PC-3 (cell line): ENCODE results near the gene JARID2. TPM values are rescaled to one million over a fixed set of nuclear protein-coding genes. Genes with fewer than 3 reads are reported as not detected.
A peak's percentile ranks its signal among the peaks of the same experiment; 100 is the strongest.

Source experiments
- ATAC-seq: fragments of 200-7000 bp; cut with Tn5 transposase; 2 replicates; pipeline ENCODE4 v1.9.1; 2020; ENCODE audit warnings: mild to moderate bottlenecking, moderate library complexity
- BruUV-seq: library from RNA; stranded (reverse); fragments of 400-500 nt; replicated peaks from 2 replicates; lab custom pipeline; 2021; lab: Mats Ljungman, UMichigan
- CTCF ChIA-PET: fragments of 300-600 bp; sonication (Branson Sonifier 250); formaldehyde crosslinking; loops from one replicate; lab custom pipeline; 2022; ENCODE audit warnings: antibody characterized with exemption; lab: Charles Lee
- POLR2A ChIA-PET: fragments of 300-600 bp; sonication (Branson Sonifier 250); formaldehyde crosslinking; loops from one replicate; lab custom pipeline; 2022; ENCODE audit warnings: antibody characterized with exemption; ENCODE audit not compliant: unreplicated experiment; lab: Charles Lee
- DNase-seq: peaks from one replicate; pipeline ENCODE4 v3.0.0-alpha.2; 2015
- H2AFZ ChIP-seq: fragments of 300-600 bp; sonication (generic); 2 replicates; pipeline ENCODE4 v1.6.0; 2016; ENCODE audit warnings: antibody characterized with exemption, low read length
- H3F3A ChIP-seq: fragments of 300-600 bp; sonication (generic); one replicate; pipeline ENCODE4 v1.6.0; 2017; ENCODE audit warnings: antibody characterized with exemption, low read length, control low read depth, mild to moderate bottlenecking; ENCODE audit not compliant: unreplicated experiment
- H3K27ac ChIP-seq: fragments of 300-600 bp; sonication (generic); 2 replicates; pipeline ENCODE4 v1.5.1; 2016; ENCODE audit warnings: mild to moderate bottlenecking, low read length
- H3K27me3 ChIP-seq: fragments of 300-600 bp; sonication (generic); 2 replicates; pipeline ENCODE4 v1.6.1; 2016; ENCODE audit warnings: low read length, mixed read lengths
- H3K36me3 ChIP-seq: fragments of 300-600 bp; sonication (generic); 2 replicates; pipeline ENCODE4 v1.6.1; 2016; ENCODE audit warnings: low read depth, mixed run types, low read length, mixed read lengths
- H3K4me1 ChIP-seq: fragments of 300-600 bp; sonication (generic); 2 replicates; pipeline ENCODE4 v1.5.1; 2016; ENCODE audit warnings: low read length; ENCODE audit not compliant: insufficient read depth
- H3K4me2 ChIP-seq: fragments of 300-600 bp; sonication (generic); 2 replicates; pipeline ENCODE4 v1.6.0; 2016; ENCODE audit warnings: low read length
- H3K4me3 ChIP-seq: fragments of 300-600 bp; sonication (generic); 2 replicates; pipeline ENCODE4 v1.5.1; 2016; ENCODE audit warnings: mild to moderate bottlenecking, low read length, mixed read lengths
- H3K79me2 ChIP-seq: fragments of 300-600 bp; sonication (generic); 2 replicates; pipeline ENCODE4 v1.6.1; 2017; ENCODE audit warnings: low read length, mixed read lengths
- H3K9ac ChIP-seq: fragments of 300-600 bp; sonication (generic); 2 replicates; pipeline ENCODE4 v1.6.0; 2016; ENCODE audit warnings: mild to moderate bottlenecking, low read length
- H3K9me2 ChIP-seq: fragments of 300-600 bp; sonication (generic); replicated peaks from 2 replicates; pipeline ENCODE4 v1.6.1; 2016; ENCODE audit warnings: mixed run types, low read length, mixed read lengths
- H3K9me3 ChIP-seq: fragments of 300-600 bp; sonication (generic); 2 replicates; pipeline ENCODE4 v1.6.1; 2016; ENCODE audit warnings: low read length, mixed read lengths
- H4K20me1 ChIP-seq: fragments of 300-600 bp; sonication (generic); 2 replicates; pipeline ENCODE4 v1.6.1; 2016; ENCODE audit warnings: low read length, mixed read lengths
- EZH2 ChIP-seq: fragments of 300-600 bp; sonication (generic); IDR thresholded peaks from one replicate; pipeline ENCODE4 v1.6.1; 2017; ENCODE audit warnings: antibody characterized with exemption, mild to moderate bottlenecking, low read length; ENCODE audit not compliant: unreplicated experiment
- EZH2phosphoT487 ChIP-seq: fragments of 300-600 bp; sonication (generic); IDR thresholded peaks from 2 replicates; pipeline ENCODE4 v1.6.1; 2018; ENCODE audit warnings: mild to moderate bottlenecking, antibody characterized with exemption, low read length, borderline replicate concordance
- intact Hi-C: fragments of 100-400 bp; cut with micrococcal nuclease; formaldehyde crosslinking; loops from 2 replicates; pipeline ENCODE4 v1.9.0; 2023
- total RNA-seq: library from RNA; depleted of rRNA; stranded (reverse); fragments of >200 nt; gene quantifications from 2 replicates; pipeline ENCODE4 v1.2.3, GENCODE V29; 2014
- TF ChIP-seq, protein P1 (sequence below): fragments of 300-600 bp; sonication (generic); conservative IDR thresholded peaks from 2 replicates; pipeline ENCODE4 v1.5.1; 2017; ENCODE audit warnings: antibody characterized with exemption, low read depth, mild to moderate bottlenecking, low read length

The JARID2 gene
- total RNA-seq, 1 experiment from 2014 or later = 11.0 TPM

DNA sequence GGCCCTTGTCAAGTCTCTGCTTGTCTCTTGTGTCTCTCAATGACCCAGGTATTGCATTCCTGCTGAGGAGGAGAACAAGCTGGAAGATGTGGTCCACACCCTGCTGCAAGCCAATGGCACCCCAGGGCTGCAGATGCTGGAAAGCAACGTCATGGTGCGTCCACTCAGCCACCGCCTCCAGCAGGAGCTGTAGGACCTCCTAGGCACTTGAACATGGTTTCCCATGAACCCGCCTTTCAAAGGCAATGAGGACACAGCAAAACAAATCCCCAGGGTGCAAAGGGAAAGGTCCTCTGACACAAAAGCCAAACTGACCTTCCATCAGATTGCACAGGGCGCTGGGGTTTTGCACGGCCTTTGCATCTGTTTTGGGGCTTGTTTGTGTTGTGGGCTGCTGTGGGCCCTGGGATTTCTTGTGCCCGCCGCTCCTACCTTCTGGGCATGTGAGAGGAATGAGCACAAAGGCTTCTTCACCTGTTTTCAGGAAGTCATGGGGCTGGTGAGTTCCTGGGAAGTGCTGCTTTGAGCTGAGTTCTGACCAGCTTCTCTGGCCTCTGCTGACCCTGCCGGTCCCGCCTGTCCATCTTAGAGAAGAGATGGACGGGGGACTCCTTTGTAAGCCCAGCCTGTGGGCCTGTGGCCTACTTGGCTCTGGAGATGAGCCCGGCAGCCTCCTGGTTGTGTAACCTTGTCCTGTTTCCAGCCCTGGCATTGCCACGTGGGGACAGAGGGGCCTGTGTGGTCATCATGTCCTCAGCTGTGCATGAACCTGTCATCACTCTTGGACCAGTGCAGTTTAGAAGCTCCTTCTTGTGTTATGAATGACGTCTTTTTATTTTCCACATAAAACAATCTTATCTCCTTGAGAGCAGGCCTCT, 265.6 kb downstream of the JARID2 start:
- Histone ChIP-seq H3K27ac (no peak overlapping the region), H3K27me3 (no peaks in the 10 kb centered on the region), H4K20me1 (peaks cover 5% of the 10 kb centered on the region; the same call in 1 of the 2 replicates), H3K36me3 (peaks cover 12% of the 10 kb centered on the region), H3K9me3 (no peaks in the 10 kb centered on the region), H3F3A (no peaks in the 10 kb centered on the region), H3K4me1 (no peaks in the 10 kb centered on the region), H3K4me3 (no peak overlapping the region), H2AFZ (no peak overlapping the region), H3K79me2 (peaks cover 6% of the 10 kb centered on the region), H3K9me2 (no peaks in the 10 kb centered on the region), H3K4me2 (no peak overlapping the region), H3K9ac (no peak overlapping the region)
- intact Hi-C loops = no loop called here
- TF ChIP-seq, protein P1, sequence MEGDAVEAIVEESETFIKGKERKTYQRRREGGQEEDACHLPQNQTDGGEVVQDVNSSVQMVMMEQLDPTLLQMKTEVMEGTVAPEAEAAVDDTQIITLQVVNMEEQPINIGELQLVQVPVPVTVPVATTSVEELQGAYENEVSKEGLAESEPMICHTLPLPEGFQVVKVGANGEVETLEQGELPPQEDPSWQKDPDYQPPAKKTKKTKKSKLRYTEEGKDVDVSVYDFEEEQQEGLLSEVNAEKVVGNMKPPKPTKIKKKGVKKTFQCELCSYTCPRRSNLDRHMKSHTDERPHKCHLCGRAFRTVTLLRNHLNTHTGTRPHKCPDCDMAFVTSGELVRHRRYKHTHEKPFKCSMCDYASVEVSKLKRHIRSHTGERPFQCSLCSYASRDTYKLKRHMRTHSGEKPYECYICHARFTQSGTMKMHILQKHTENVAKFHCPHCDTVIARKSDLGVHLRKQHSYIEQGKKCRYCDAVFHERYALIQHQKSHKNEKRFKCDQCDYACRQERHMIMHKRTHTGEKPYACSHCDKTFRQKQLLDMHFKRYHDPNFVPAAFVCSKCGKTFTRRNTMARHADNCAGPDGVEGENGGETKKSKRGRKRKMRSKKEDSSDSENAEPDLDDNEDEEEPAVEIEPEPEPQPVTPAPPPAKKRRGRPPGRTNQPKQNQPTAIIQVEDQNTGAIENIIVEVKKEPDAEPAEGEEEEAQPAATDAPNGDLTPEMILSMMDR = no peak
- no peak for TF ChIP-seq EZH2phosphoT487
- no peak for TF ChIP-seq EZH2
- ATAC-seq (no peak), DNase-seq (no peak)
- ChIA-PET POLR2A (no interaction called here), CTCF (no interaction called here)
- BruUV-seq = no TSS peak

DNA sequence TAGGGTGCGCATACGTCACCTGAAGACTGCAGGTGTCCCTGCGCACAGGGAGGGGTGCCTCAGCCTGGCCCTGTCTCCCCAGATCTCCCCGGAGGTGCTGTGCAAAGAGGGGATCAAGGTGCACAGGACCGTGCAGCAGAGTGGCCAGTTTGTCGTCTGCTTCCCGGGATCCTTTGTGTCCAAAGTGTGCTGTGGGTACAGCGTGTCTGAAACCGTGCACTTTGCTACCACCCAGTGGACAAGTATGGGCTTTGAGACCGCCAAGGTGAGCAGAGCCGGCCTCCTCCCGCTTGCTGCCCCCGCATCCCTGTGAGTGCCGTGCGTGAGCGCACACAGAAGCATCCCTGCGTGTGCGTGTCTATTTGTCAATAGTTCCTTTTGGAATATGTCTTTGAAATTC, 266.3 kb downstream of the JARID2 start:
- intact Hi-C loops = no loop called here
- Histone ChIP-seq H3K9ac (no peak overlapping the region), H3K4me3 (no peak overlapping the region), H3K4me2 (no peak overlapping the region), H3K79me2 (no peaks in the 10 kb centered on the region), H2AFZ (no peak overlapping the region), H3K4me1 (no peaks in the 10 kb centered on the region), H3K36me3 (peaks cover 12% of the 10 kb centered on the region), H3K9me3 (no peaks in the 10 kb centered on the region), H3K9me2 (no peaks in the 10 kb centered on the region), H4K20me1 (peaks cover 2% of the 10 kb centered on the region; the same call in 1 of the 2 replicates), H3K27ac (no peak overlapping the region), H3K27me3 (no peaks in the 10 kb centered on the region), H3F3A (no peaks in the 10 kb centered on the region)
- DNase-seq (peak; percentile 18), ATAC-seq (peak; percentile 29)
- ChIA-PET POLR2A (no interaction called here), CTCF (no interaction called here)
- no peak for TF ChIP-seq EZH2phosphoT487
- TF ChIP-seq, protein P1 = peak; percentile 43; the same call in 1 of the 2 replicates
- BruUV-seq = no TSS peak

DNA sequence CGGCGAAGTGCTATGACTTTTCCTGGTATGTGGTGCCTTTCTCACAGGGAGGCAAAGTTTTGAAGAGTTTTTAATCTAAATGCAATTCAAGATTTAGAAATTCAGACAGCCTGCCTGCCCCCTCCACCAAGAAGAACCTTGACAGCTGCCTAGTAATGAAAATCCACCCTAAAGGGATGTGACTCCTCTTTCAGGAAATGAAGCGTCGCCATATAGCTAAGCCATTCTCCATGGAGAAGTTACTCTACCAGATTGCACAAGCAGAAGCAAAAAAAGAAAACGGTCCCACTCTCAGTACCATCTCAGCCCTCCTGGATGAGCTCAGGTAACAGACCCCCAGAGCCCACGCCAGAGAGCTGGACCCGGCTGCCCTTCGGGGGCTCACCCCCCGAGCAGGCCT, 266.9 kb downstream of the JARID2 start:
- POLR2A ChIA-PET = no interaction called here

More for the DNA sequence above, 266.9 kb downstream of the JARID2 start:
- CTCF ChIA-PET = no interaction called here
- Histone ChIP-seq H3F3A (no peaks in the 10 kb centered on the region), H3K4me3 (no peak overlapping the region), H3K9me3 (no peaks in the 10 kb centered on the region), H3K27ac (no peak overlapping the region), H3K4me2 (no peak overlapping the region), H3K4me1 (no peaks in the 10 kb centered on the region), H2AFZ (no peak overlapping the region), H3K27me3 (no peaks in the 10 kb centered on the region), H3K9ac (no peak overlapping the region), H3K9me2 (no peaks in the 10 kb centered on the region), H4K20me1 (no peaks in the 10 kb centered on the region), H3K36me3 (peaks cover 12% of the 10 kb centered on the region), H3K79me2 (no peaks in the 10 kb centered on the region)
- ATAC-seq = no peak
- TF ChIP-seq, protein P1 = no peak
- TF ChIP-seq EZH2 (no peak), EZH2phosphoT487 (no peak)
- BruUV-seq = no TSS peak
- intact Hi-C loops = no loop called here
- DNase-seq = no peak
